Measurements from ENCODE around the gene C11orf98. TPM values are rescaled to one million over a fixed set of nuclear protein-coding genes. Genes with fewer than 3 reads are reported as not detected.
"Not testable (repeated sequence)": the region's sequence is repeated elsewhere in the genome, so short reads cannot be mapped to it uniquely, and the experiment has no call there.

C11orf98 gene
- total RNA-seq, 2 donors from 2014 or later: 57.9 to 105 TPM

- H3K9me3 ChIP-seq: no peaks in the 10 kb centered on the region
- H3K36me3 ChIP-seq: peaks cover 9% of the 10 kb centered on the region
- H3K27ac ChIP-seq: peak overlapping the region; percentile 98
- intact Hi-C loops (cut with DNase I): no loop called here
- H3K4me1 ChIP-seq: peaks cover 8% of the 10 kb centered on the region
- peak overlapping the region; percentile 81 to 93 for H3K9ac ChIP-seq (ENCODE audit: low read depth in 2 of 2, low read length in 2 of 2)
- no peak for DNase-seq
- H3K4me3 ChIP-seq: peak overlapping the region; percentile 55
- no peak for TF ChIP-seq CTCF (IDR thresholded peaks at IDR 0.05)
- H3K27me3 ChIP-seq: no peaks in the 10 kb centered on the region
Observed at GRCh38 chr11:62621027-62621566, 43.9 kb downstream of the C11orf98 start.

GRCh38 chr11:62616957-62617356 lies 48.1 kb downstream of the C11orf98 start:
- intact Hi-C loops (cut with DNase I); H3K27me3 ChIP-seq; H3K27ac ChIP-seq; H3K9me3 ChIP-seq; H3K4me3 ChIP-seq; H3K36me3 ChIP-seq; DNase-seq; H3K4me1 ChIP-seq; H3K9ac ChIP-seq (ENCODE audit: low read depth in 2 of 2, low read length in 2 of 2): not testable (repeated sequence)

- H3K27ac ChIP-seq: no peak overlapping the region
- H3K27me3 ChIP-seq: no peaks in the 10 kb centered on the region
- no peak overlapping the region for H3K9ac ChIP-seq (ENCODE audit: low read depth in 2 of 2, low read length in 2 of 2)
- intact Hi-C loops (cut with DNase I): no loop called here
- H3K9me3 ChIP-seq: no peaks in the 10 kb centered on the region
- H3K4me1 ChIP-seq: peaks cover 8% of the 10 kb centered on the region
- H3K4me3 ChIP-seq: no peak overlapping the region
- DNase-seq: no peak
- TF ChIP-seq CTCF (IDR thresholded peaks at IDR 0.05): no peak
- H3K36me3 ChIP-seq: no peaks in the 10 kb centered on the region
Observed at GRCh38 chr11:62615521-62615920, 49.5 kb downstream of the C11orf98 start.

DNA sequence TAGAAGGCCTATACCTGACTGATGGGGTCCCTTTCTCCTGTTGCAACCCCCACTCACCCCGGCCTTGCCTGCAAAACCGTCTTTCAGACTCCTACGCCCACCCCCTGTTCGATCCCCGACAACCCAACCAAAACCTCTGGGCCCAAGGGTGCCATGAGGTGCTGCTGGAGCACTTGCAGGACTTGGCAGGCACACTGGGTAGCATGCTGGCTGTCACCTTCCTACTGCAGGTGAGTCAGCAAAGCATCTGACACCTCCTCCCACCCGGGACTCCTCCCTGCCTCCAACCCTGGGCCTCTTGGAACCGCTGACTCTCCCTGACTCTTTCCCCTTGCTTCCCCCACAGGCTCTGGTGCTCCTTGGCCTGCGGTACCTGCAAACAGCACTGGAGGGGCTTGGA lies 50.7 kb downstream of the C11orf98 start:
- Histone ChIP-seq H3K4me1 (peaks cover 6% of the 10 kb centered on the region), H3K9me3 (no peaks in the 10 kb centered on the region), H3K27me3 (no peaks in the 10 kb centered on the region), H3K9ac (ENCODE audit: low read depth in 2 of 2, low read length in 2 of 2) (no peak overlapping the region), H3K4me3 (no peak overlapping the region), H3K27ac (no peak overlapping the region), H3K36me3 (no peaks in the 10 kb centered on the region)
- intact Hi-C loops (cut with DNase I): no loop called here
- no peak for TF ChIP-seq CTCF (IDR thresholded peaks at IDR 0.05)
- DNase-seq: no peak

- H3K36me3 ChIP-seq: no peaks in the 10 kb centered on the region
Observed at GRCh38 chr11:62613291-62613778, 51.7 kb downstream of the C11orf98 start.

More at GRCh38 chr11:62613291-62613778, 51.7 kb downstream of the C11orf98 start:
- intact Hi-C loops (cut with DNase I): no loop called here
- Histone ChIP-seq H3K4me1 (peaks cover 6% of the 10 kb centered on the region), H3K9me3 (no peaks in the 10 kb centered on the region), H3K9ac (ENCODE audit: low read depth in 2 of 2, low read length in 2 of 2) (peak overlapping the region in 1 of 2 donors; percentile 63), H3K27me3 (no peaks in the 10 kb centered on the region), H3K4me3 (peak overlapping the region; percentile 80), H3K27ac (peak overlapping the region; percentile 97)
- TF ChIP-seq CTCF (IDR thresholded peaks at IDR 0.05): no peak
- DNase-seq: no peak

Other genes with a start within 250 kb of the C11orf98 start
- gene SCGB1A1, start 246.2 kb downstream of the C11orf98 start, total RNA-seq: 1 to 10 TPM in 1 of 2 donors, not detected in 1; 2.3 TPM
- 100 to 1,000 TPM; 458 to 631 TPM for gene AHNAK, start 118.4 kb downstream of the C11orf98 start, total RNA-seq
- 1,000 to 10,000 TPM; 1,328 to 1,358 TPM for gene EEF1G, start 91.3 kb downstream of the C11orf98 start, total RNA-seq
- 10 to 100 TPM; 11.1 to 26.2 TPM for gene TUT1, start 73.7 kb downstream of the C11orf98 start, total RNA-seq
- gene MTA2, start 63.3 kb downstream of the C11orf98 start, total RNA-seq: 100 to 1,000 TPM in 1 of 2 donors, 10 to 100 TPM in 1; 91.0 to 133 TPM
- gene EML3, start 52.4 kb downstream of the C11orf98 start, total RNA-seq: 10 to 100 TPM; 37.5 to 58.7 TPM
- gene ROM1, start 52.0 kb downstream of the C11orf98 start, total RNA-seq: 1 to 10 TPM; 3.2 to 3.6 TPM
- gene B3GAT3, start 43.2 kb downstream of the C11orf98 start, total RNA-seq: 10 to 100 TPM; 21.8 to 37.7 TPM
- gene GANAB, start 18.6 kb downstream of the C11orf98 start, total RNA-seq: 100 to 1,000 TPM; 252 to 303 TPM
- gene INTS5, start 11.9 kb downstream of the C11orf98 start, total RNA-seq: 10 to 100 TPM; 19.1 to 27.7 TPM
- gene CSKMT, start 102 bp upstream of the C11orf98 start, total RNA-seq: 10 to 100 TPM in 1 of 2 donors, 1 to 10 TPM in 1; 9.4 to 27.0 TPM
- gene UQCC3, start 6.5 kb upstream of the C11orf98 start, total RNA-seq: 10 to 100 TPM; 13.9 to 23.2 TPM
- 10 to 100 TPM in 1 of 2 donors, 1 to 10 TPM in 1; 7.1 to 12.3 TPM for gene LBHD1, start 7.1 kb upstream of the C11orf98 start, total RNA-seq
- 10 to 100 TPM; 74.8 to 87.8 TPM for gene UBXN1, start 13.9 kb upstream of the C11orf98 start, total RNA-seq
- 1 to 10 TPM in 1 of 2 donors, under 1 TPM in 1; 0.82 to 3.3 TPM for gene LRRN4CL, start 24.3 kb upstream of the C11orf98 start, total RNA-seq
- 10 to 100 TPM; 36.5 to 65.5 TPM for gene BSCL2, start 42.2 kb upstream of the C11orf98 start, total RNA-seq
- gene GNG3, start 42.5 kb upstream of the C11orf98 start, total RNA-seq: under 1 TPM in 1 of 2 donors, not detected in 1; 0.56 TPM
- 10 to 100 TPM; 50.5 to 59.3 TPM for gene HNRNPUL2, start 62.2 kb upstream of the C11orf98 start, total RNA-seq
- gene TTC9C, start 63.3 kb upstream of the C11orf98 start, total RNA-seq: 10 to 100 TPM; 34.2 to 39.8 TPM
- 10 to 100 TPM; 10.8 to 18.7 TPM for gene ZBTB3, start 89.0 kb upstream of the C11orf98 start, total RNA-seq
- 10 to 100 TPM; 40.3 to 54.5 TPM for gene POLR2G, start 96.4 kb upstream of the C11orf98 start, total RNA-seq
- 10 to 100 TPM; 15.3 to 26.6 TPM for gene TAF6L, start 106.2 kb upstream of the C11orf98 start, total RNA-seq
- 10 to 100 TPM; 46.7 to 54.5 TPM for gene TMEM179B, start 122.2 kb upstream of the C11orf98 start, total RNA-seq
- gene TMEM223, start 126.8 kb upstream of the C11orf98 start, total RNA-seq: 10 to 100 TPM; 15.8 to 26.0 TPM
- 10 to 100 TPM; 39.2 to 50.9 TPM for gene NXF1, start 140.2 kb upstream of the C11orf98 start, total RNA-seq
- 10 to 100 TPM; 38.0 to 43.3 TPM for gene STX5, start 166.8 kb upstream of the C11orf98 start, total RNA-seq
- not detected for gene TEX54, start 167.6 kb upstream of the C11orf98 start, total RNA-seq
- gene WDR74, start 174.4 kb upstream of the C11orf98 start, total RNA-seq: 10 to 100 TPM; 27.4 to 43.3 TPM
- 100 to 1,000 TPM in 1 of 2 donors, 10 to 100 TPM in 1; 70.4 to 116 TPM for gene SLC3A2, start 215.7 kb upstream of the C11orf98 start, total RNA-seq